GM19351 (cell line): ENCODE measurements around the gene PTPRN.
"Not testable (repeated sequence)": the region's sequence is repeated elsewhere in the genome, so short reads cannot be mapped to it uniquely, and the experiment has no call there.

Experiments used
- ATAC-seq: cut with Tn5 transposase; IDR thresholded peaks from one replicate; pipeline ENCODE4 v1.9.1; 2021; ENCODE audit warnings: mild to moderate bottlenecking, moderate library complexity; ENCODE audit not compliant: unreplicated experiment

The PTPRN gene

DNA sequence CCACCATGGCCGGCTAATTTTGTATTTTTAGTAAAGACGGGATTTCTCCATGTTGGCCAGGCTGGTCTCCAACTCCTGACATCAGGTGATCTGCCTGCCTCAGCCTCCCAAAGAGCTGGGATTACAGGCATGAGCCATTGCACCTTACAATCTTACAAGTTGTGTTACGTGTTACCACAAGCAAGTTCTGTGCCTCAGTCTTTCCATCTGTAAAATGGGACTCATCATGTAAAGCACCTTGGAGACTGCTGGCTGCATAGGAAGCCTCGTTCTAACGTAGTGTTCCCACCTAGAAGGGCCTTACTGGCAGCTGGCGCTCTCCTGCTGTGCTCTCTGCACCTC, 20.0 kb downstream of the PTPRN start:
- ATAC-seq, result no peak

- ATAC-seq, result no peak
These were observed 21.5 kb downstream of the PTPRN start for GRCh38 chr2:219287580-219288265.

GRCh38 chr2:219287116-219287440, 22.1 kb downstream of the PTPRN start:
- not testable (repeated sequence) for ATAC-seq

DNA sequence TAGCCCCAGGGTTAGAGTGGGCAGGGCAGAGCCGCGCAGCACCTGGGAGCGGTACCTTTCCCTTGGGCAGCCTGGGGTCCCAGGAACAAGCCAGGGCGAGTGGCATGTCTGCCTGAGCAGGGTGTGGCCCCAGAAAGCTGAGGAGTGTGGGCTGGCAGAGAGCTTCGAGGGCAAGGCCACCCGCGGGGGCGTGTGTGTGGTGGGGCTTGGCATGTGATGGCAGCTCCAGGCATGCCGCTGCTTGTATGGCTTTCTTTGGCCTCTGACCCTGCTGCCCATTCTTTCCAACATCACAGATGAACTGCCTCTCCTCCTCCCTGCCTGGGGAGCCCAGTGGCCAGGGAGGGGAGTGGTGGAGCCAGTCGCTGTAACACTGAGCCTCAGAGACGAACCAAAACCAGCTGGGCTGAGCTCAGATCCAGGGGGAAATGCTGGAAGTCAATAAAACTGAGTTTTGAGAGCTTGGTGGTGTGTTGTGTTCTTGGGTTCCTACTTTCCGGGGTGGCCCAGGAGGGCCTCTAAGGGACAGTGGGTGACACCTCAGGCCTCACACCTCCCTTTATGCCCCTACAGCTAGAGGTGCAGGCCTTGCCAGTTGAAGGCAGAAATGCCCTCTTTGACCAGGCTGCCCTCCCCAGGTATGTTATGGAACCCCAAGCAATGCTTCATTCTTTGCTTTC, 22.6 kb downstream of the PTPRN start:
- no peak for ATAC-seq

DNA sequence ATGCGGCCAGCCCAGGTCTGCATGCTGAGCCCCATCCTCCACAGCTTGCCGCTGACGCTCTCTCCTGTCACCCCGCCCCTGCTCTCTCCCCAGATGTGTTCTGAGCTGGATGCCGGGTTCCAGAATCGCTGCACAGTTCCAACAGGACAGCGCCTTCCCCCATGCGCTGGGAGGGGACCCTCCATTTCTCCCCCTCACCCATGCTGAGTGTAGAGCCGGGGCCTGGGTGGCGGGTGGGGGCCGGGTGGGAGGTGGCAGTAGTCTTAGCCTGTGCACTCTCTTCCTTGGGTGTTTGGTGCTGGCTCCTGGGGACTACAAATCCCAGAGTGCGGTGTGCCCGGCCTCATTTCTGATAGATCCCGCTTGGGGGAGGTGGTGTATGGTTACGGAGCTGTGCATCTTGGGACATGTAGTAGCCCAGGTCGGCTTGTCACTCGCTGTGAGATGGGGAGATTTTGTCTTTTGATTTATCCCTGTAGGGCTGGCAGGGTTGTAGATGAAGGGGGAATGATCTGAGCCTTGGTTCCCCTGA, 23.2 kb downstream of the PTPRN start:
- ATAC-seq, result no peak

GRCh38 chr2:219285373-219285735, 23.8 kb downstream of the PTPRN start:
- ATAC-seq, result no peak

DNA sequence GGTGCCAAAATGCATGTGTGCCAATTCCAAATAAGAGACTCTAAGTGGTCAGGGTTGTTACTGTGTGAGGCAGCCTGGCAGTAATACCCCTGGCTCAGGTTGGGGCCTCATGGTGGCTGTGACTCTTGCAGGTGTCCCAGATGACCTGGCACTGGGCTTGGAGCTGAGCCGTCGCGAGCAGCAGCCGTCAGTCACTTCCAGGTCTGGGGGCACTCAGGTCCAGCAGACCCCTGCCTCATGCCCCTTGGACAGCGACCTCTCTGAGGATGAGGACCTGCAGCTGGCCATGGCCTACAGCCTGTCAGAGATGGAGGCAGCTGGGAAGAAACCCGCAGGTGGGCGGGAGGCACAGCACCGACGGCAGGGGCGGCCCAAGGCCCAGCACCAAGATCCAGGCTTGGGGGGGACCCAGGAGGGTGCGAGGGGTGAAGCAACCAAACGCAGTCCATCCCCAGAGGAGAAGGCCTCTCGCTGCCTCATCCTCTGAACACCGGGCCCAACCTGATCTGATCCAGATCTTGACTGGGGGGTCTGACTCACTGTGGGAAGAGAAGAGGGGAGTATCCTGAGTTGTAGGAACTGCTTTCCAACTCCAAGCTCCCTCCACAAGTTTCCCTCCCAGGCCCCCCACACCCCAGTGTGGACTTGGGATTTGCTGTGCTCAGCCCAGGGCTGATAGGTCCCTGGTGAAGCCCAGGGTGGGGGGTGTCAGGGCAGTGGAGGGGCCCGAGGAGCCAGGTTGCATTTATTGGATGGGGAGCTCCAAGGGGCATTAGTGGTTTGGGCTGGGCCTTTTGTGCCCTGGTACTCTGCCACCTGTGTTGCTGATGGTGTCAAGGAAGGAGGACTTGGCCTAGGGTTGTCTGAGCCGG, 24.5 kb downstream of the PTPRN start:
- ATAC-seq, result no peak

DNA sequence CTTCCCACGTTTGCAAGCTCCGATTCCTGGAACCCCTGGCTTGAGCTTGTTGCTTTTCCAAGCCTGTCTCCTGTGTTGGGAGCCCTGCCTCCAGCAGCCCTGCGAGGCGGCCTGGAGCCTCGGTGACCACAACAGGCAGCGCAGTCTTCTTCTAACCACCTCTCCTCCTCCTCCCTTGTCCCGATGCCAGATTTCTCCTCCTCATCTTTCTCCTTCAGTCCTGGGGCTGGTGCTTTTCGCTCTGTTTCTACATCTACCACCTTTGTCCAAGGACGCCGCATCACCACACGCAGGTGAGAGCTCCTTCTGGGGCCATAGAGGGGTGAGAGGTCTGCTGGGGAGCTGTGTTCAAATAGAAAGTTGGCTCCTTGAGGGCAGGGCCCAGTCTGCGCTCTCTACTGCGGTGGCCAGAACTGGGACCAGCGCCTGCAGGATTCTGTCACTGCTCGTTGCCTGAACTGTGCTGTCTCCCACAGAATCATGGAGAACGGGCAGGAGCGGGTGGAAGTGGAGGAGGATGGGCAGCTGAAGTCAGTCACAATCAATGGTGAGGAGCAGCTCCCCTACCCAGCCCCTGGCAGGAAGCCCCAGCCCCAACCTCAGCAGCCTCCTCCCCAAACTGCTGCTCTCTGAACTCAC, 26.1 kb downstream of the PTPRN start:
- ATAC-seq, result no peak

DNA sequence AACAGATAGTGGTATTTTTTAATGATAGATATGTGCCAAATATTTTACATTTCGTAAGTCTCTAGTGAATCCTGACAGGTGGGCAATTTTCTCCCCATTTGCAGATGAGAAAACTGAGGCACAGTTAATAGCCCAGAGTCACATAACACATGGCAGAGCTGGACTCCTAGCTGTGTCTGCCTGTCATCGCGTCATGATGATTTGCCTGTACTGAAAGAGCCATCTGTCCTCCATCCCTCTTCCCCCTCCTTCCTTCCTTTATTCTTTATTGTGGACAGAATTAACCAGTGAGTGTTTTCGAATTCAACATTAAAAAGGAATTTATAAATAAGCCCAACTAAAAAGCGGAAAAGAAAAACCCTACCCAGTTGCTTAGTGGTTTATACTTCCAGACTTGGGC, 26.8 kb downstream of the PTPRN start:
- ATAC-seq, result no peak

DNA sequence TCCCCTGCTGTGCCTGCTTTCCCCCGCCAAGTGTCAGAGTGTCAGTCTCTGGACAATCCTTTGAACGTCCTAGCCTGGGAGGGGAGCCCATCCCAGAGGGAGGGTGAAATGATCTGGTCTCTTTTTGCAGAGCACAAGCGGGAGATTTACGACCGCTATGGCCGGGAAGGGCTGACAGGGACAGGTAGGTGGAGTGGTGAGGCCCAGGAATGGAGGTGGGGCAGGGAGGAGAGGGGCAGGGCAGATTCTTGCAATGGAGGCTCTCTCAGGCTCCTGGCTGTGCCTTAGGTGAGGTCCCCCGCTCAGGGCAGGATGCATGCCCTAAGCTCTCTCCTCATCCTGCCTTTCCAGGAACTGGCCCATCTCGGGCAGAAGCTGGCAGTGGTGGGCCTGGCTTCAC, 27.6 kb downstream of the PTPRN start:
- no peak for ATAC-seq

DNA sequence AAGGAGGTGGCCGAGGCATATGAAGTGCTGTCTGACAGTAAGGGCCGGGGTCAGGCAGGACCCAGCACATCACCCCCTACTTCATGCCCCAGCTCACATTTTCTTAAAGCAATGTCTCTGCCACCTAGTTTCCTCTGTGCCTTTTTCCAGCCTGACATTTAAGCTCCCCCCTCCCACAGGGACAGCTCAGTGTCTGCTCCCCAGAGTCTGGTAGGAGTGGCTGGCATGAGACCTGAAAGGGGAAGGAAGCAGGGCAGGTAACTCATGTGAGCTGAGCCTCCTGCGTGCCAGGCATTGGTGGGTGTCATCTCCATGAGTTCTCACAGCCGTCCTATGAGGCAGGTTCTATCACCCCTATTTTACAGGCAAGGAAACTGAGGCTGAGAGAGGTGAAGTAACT, 28.6 kb downstream of the PTPRN start:
- no peak for ATAC-seq

DNA sequence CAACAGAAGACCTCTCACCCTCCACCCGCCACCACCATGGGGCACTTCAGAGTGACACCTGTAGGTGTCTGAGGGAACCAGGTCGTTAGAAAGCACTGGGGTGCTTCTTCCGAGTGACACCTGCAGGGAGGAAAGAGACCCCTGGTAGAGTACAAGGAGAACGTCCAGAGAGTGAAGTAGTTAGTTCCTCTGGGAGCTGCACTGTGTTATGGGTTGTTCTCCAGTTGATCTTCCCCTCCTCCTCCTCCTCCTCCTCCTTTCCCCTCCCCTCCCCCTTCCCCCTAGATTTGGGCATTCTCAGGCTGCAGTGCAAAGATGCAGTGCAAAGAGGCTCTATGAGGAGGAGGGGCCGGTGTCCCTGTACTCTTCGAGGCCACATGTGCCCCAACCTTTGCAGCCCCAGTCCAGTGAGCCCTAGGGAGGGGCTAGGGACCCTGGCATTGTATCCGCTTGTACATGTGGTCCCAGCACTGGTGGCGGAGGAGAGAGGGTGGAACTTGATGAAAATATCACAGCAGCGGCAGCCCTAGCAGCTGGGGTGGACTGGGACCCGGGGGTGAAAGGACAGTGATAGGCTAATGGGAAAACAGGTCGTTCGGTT, 29.2 kb downstream of the PTPRN start:
- no peak for ATAC-seq

- peak; percentile 79 for ATAC-seq
These were observed 29.9 kb downstream of the PTPRN start, which contains the start of gene DNAJB2 for GRCh38 chr2:219279151-219279915. TSS of gene DNAJB2 (plus strand) at chr2:219279366. CDS start at chr2:219279834, 468 bp downstream.

- ATAC-seq, result no peak
These were observed 30.5 kb downstream of the PTPRN start for GRCh38 chr2:219278655-219279150.

- ATAC-seq, result peak; percentile 28
These were observed 31.2 kb downstream of the PTPRN start for GRCh38 chr2:219277703-219278654.

- no peak for ATAC-seq
These were observed 34.8 kb downstream of the PTPRN start for GRCh38 chr2:219274361-219274921.

DNA sequence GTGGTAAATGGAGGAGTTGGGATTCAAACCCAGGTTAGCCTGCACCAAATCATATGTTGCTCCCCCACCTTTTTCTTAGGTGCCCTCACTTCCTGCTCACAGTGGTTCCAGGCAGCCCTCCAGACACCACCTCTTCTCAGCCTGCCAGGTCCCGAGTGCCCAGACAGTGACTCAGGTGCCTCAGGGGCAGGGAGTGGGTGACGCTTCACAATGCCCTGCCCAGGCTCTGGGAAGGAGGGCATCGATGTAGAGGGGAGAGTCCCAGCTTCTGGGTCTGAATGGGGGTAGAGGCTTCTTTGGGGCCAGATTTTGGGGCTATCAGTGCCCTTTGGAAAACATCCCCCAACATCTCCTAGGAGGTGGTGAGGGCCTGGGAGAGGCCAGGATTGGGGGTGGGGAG, 35.3 kb downstream of the PTPRN start:
- no peak for ATAC-seq

GRCh38 chr2:219272995-219273394, 36.2 kb downstream of the PTPRN start:
- no peak for ATAC-seq
